Keratinocyte (primary cell): ENCODE data around the gene GCC1. TPM values are rescaled to one million over a fixed set of nuclear protein-coding genes. Genes with fewer than 3 reads are reported as not detected.
A peak's percentile ranks its signal among the peaks of the same experiment; 100 is the strongest.

Source experiments
- DNase-seq: peaks from one replicate; pipeline ENCODE4 v3.0.0-alpha.2; 2011; ENCODE audit warnings: low read depth, missing footprints, low spot score
- FAIRE-seq: peaks from 2 replicates; lab custom pipeline; 2011; peaks lifted over from hg19 to GRCh38; lab: Jason Lieb, UNC
- H2AFZ ChIP-seq: 2 replicates; pipeline ENCODE4 v1.6.0; 2012; ENCODE audit warnings: low read length, control low read depth, inconsistent platforms; ENCODE audit not compliant: control insufficient read depth
- H3K27ac ChIP-seq: 2 replicates; pipeline ENCODE4 v1.5.1; 2011; ENCODE audit warnings: low read length; ENCODE audit not compliant: control insufficient read depth, insufficient read depth
- H3K27me3 ChIP-seq: 3 replicates; pipeline ENCODE4 v1.6.0; 2011; ENCODE audit warnings: low read length; ENCODE audit not compliant: control insufficient read depth, insufficient read depth; ENCODE audit errors: extremely low read depth
- H3K36me3 ChIP-seq, 2 experiments: 2 replicates in 1 of 2; 3 replicates in 1 of 2; pipeline ENCODE4 v1.5.1; 2011; ENCODE audit warnings: low read length in 2 of 2, mild to moderate bottlenecking in 1 of 2; ENCODE audit not compliant: control insufficient read depth in 2 of 2, insufficient read depth in 2 of 2; ENCODE audit errors: extremely low read depth in 1 of 2
- H3K4me1 ChIP-seq: 3 replicates; pipeline ENCODE4 v1.5.1; 2011; ENCODE audit warnings: low read length; ENCODE audit not compliant: control insufficient read depth, insufficient read depth; ENCODE audit errors: extremely low read depth
- H3K4me2 ChIP-seq: 3 replicates; pipeline ENCODE4 v1.6.0; 2011; ENCODE audit warnings: low read depth, low read length; ENCODE audit not compliant: control insufficient read depth, insufficient read depth; ENCODE audit errors: extremely low read depth
- H3K4me3 ChIP-seq, 3 experiments: fragments of 200-600 bp in 1 of 3; sonication (generic) in 1 of 3; 2 replicates in 2 of 3; 3 replicates in 1 of 3; pipeline ENCODE4 v1.5.1; 2011 to 2016; ENCODE audit warnings: low read length in 3 of 3, mild to moderate bottlenecking in 3 of 3, control low read depth in 2 of 3, inconsistent platforms in 1 of 3, low read depth in 1 of 3, mixed read lengths in 1 of 3, mixed run types in 1 of 3, moderate library complexity in 1 of 3; ENCODE audit not compliant: control insufficient read depth in 2 of 3, insufficient read depth in 2 of 3; ENCODE audit errors: extremely low read depth in 1 of 3
- H3K79me2 ChIP-seq: 2 replicates; pipeline ENCODE4 v1.6.0; 2012; ENCODE audit warnings: low read length; ENCODE audit not compliant: control insufficient read depth, insufficient read depth
- H3K9ac ChIP-seq: 3 replicates; pipeline ENCODE4 v1.6.0; 2011; ENCODE audit warnings: low read length; ENCODE audit not compliant: control insufficient read depth, insufficient read depth; ENCODE audit errors: extremely low read depth
- H3K9me1 ChIP-seq: 3 replicates; pipeline ENCODE4 v1.6.0; 2011; ENCODE audit warnings: low read length; ENCODE audit not compliant: control insufficient read depth, insufficient read depth; ENCODE audit errors: extremely low read depth
- H3K9me3 ChIP-seq: 2 replicates; pipeline ENCODE4 v1.5.1; 2012; ENCODE audit warnings: low read depth, low read length; ENCODE audit not compliant: control insufficient read depth
- H4K20me1 ChIP-seq: 3 replicates; pipeline ENCODE4 v1.6.0; 2011; ENCODE audit warnings: low read length; ENCODE audit not compliant: control insufficient read depth, insufficient read depth; ENCODE audit errors: extremely low read depth
- CTCF ChIP-seq, 3 experiments: IDR thresholded peaks in 1 of 3; conservative IDR thresholded peaks in 1 of 3; optimal IDR thresholded peaks in 1 of 3; 2 replicates in 2 of 3; 3 replicates in 1 of 3; pipeline versions ENCODE3 to v1.5.1; 2011; ENCODE audit warnings: low read length in 3 of 3, mild to moderate bottlenecking in 3 of 3, moderate library complexity in 2 of 3, control low read depth in 1 of 3, inconsistent platforms in 1 of 3; ENCODE audit not compliant: insufficient read depth in 2 of 3; ENCODE audit errors: extremely low read depth in 1 of 3
- EZH2 ChIP-seq: IDR thresholded peaks from one replicate; pipeline ENCODE4 v1.6.1; 2012; ENCODE audit warnings: inconsistent platforms, mild to moderate bottlenecking, low read length, moderate library complexity
- dilution Hi-C: fragments of 300-500 bp; cut with MboI; formaldehyde crosslinking; loops from one replicate; pipeline ENCODE4 v1.7.0; 2020; ENCODE audit warnings: low sequenced_read_pairs; ENCODE audit not compliant: extremely low pct_ligation_motif_present
- polyA plus RNA-seq, 5 experiments: library from polyadenylated mRNA; depleted of rRNA in 3 of 5; stranded (reverse) in 3 of 5; stranded (forward) in 1 of 5; unstranded in 1 of 5; fragments of >200 nt; gene quantifications; 1 replicate in 1 of 5; 2 replicates in 3 of 5; 3 replicates in 1 of 5; pipeline versions ENCODE4 v1.2.1 to v1.2.3, GENCODE V29; 2011 to 2012; ENCODE audit warnings: missing spikeins in 2 of 5, low read depth in 1 of 5, low replicate concordance in 1 of 5

The GCC1 gene
- polyA plus RNA-seq, 1 donor (not counting 4 experiments of a cell fraction or from before 2014, with no cell fraction given) = 8.9 TPM

GRCh38 chr7:127629268-127629854 is 44.0 kb upstream of the GCC1 start:
- H3K4me2 ChIP-seq = no peak overlapping the region
- H3K27ac ChIP-seq = no peak overlapping the region
- H2AFZ ChIP-seq = peak overlapping the region; percentile 23
- H3K9me3 ChIP-seq = no peaks in the 10 kb centered on the region
- dilution Hi-C loops = no loop called here
- peaks cover 3% of the 10 kb centered on the region for H3K27me3 ChIP-seq
- H3K4me1 ChIP-seq = no peaks in the 10 kb centered on the region
- no peaks in the 10 kb centered on the region for H3K79me2 ChIP-seq
- no peaks in the 10 kb centered on the region for H3K9me1 ChIP-seq
- H4K20me1 ChIP-seq = no peaks in the 10 kb centered on the region
- H3K9ac ChIP-seq = no peak overlapping the region
- H3K36me3 ChIP-seq = no peaks in the 10 kb centered on the region
- H3K4me3 ChIP-seq = no peak overlapping the region
- no peak for FAIRE-seq
- DNase-seq = no peak
- TF ChIP-seq CTCF (optimal IDR thresholded peaks at IDR 0.05 in 1 of 3, IDR thresholded peaks at IDR 0.05 in 1 of 3, conservative IDR thresholded peaks at IDR 0.05 in 1 of 3; ENCODE audit: extremely low read depth in 1 of 3, insufficient read depth in 2 of 3, low read length in 3 of 3) (peak; percentile 46 to 68 (median 46)), EZH2 (no peak)

GRCh38 chr7:127628445-127628844 is 43.0 kb upstream of the GCC1 start:
- Histone ChIP-seq H3K4me1 (no peaks in the 10 kb centered on the region), H3K9me1 (no peaks in the 10 kb centered on the region), H3K36me3 (no peaks in the 10 kb centered on the region), H3K9me3 (no peaks in the 10 kb centered on the region), H3K9ac (no peak overlapping the region), H3K4me2 (no peak overlapping the region), H3K4me3 (no peak overlapping the region), H3K27me3 (peaks cover 3% of the 10 kb centered on the region), H3K79me2 (no peaks in the 10 kb centered on the region), H3K27ac (no peak overlapping the region), H2AFZ (no peak overlapping the region), H4K20me1 (no peaks in the 10 kb centered on the region)
- DNase-seq = no peak
- TF ChIP-seq CTCF (optimal IDR thresholded peaks at IDR 0.05 in 1 of 3, IDR thresholded peaks at IDR 0.05 in 1 of 3, conservative IDR thresholded peaks at IDR 0.05 in 1 of 3; ENCODE audit: extremely low read depth in 1 of 3, insufficient read depth in 2 of 3, low read length in 3 of 3) = peak in 1 of 3 experiments; percentile 22
- no peak for TF ChIP-seq EZH2
- FAIRE-seq = no peak
- dilution Hi-C loops = no loop called here
